Osteoblast (primary cell): Measurements from ENCODE around the gene ZSWIM3. TPM values are rescaled to one million over a fixed set of nuclear protein-coding genes. Genes with fewer than 3 reads are reported as not detected.
"Not testable (repeated sequence)": the region's sequence is repeated elsewhere in the genome, so short reads cannot be mapped to it uniquely, and the experiment has no call there.

Experiments used
- DNase-seq: peaks from one replicate; pipeline ENCODE4 v3.0.0; 2011; ENCODE audit warnings: low spot score, mixed read lengths; ENCODE audit not compliant: insufficient read length; ENCODE audit errors: missing footprints
- H2AFZ ChIP-seq: 2 replicates; pipeline ENCODE4 v1.6.0; 2011; ENCODE audit warnings: mild to moderate bottlenecking, low read length
- H3K27ac ChIP-seq: 2 replicates; pipeline ENCODE4 v1.5.1; 2011; ENCODE audit warnings: mild to moderate bottlenecking, low read depth, low read length, moderate library complexity
- H3K27me3 ChIP-seq: 2 replicates; pipeline ENCODE4 v1.6.0; 2012; ENCODE audit warnings: mild to moderate bottlenecking, control low read depth, inconsistent platforms, low read length, moderate library complexity; ENCODE audit not compliant: insufficient read depth
- H3K36me3 ChIP-seq: 2 replicates; pipeline ENCODE4 v1.5.1; 2011; ENCODE audit warnings: mild to moderate bottlenecking, low read length, control low read depth, moderate library complexity; ENCODE audit not compliant: insufficient read depth
- H3K4me1 ChIP-seq: 2 replicates; pipeline ENCODE4 v1.5.1; 2011; ENCODE audit warnings: mild to moderate bottlenecking, low read length, control low read depth, moderate library complexity; ENCODE audit not compliant: insufficient read depth
- H3K4me2 ChIP-seq: 2 replicates; pipeline ENCODE4 v1.6.0; 2011; ENCODE audit warnings: mild to moderate bottlenecking, low read length; ENCODE audit not compliant: insufficient read depth
- H3K4me3 ChIP-seq: fragments of 200-600 bp; sonication (generic); 3 replicates; pipeline ENCODE4 v1.5.1; 2012; ENCODE audit warnings: mild to moderate bottlenecking, low read length, inconsistent platforms; ENCODE audit not compliant: insufficient read depth
- H3K79me2 ChIP-seq: 2 replicates; pipeline ENCODE4 v1.6.0; 2012; ENCODE audit warnings: mild to moderate bottlenecking, low read length, control low read depth, inconsistent platforms; ENCODE audit not compliant: insufficient read depth
- H3K9me3 ChIP-seq: 2 replicates; pipeline ENCODE4 v1.5.1; 2011; ENCODE audit warnings: low read depth, low read length, control low read depth
- H4K20me1 ChIP-seq: 2 replicates; pipeline ENCODE4 v1.6.0; 2012; ENCODE audit warnings: mild to moderate bottlenecking, low read length, control low read depth; ENCODE audit not compliant: insufficient read depth
- total RNA-seq: library from RNA; depleted of rRNA; stranded (reverse); fragments of >200 nt; gene quantifications from 2 replicates; pipeline ENCODE4 v1.2.3, GENCODE V29; 2012
- TF ChIP-seq, protein P1 (sequence below): IDR thresholded peaks from 2 replicates; pipeline ENCODE4 v1.5.1; 2011; ENCODE audit warnings: mild to moderate bottlenecking, low read depth, low read length, moderate library complexity; ENCODE audit errors: extremely low read depth

Gene ZSWIM3
- total RNA-seq, 1 donor: 4.7 TPM

DNA sequence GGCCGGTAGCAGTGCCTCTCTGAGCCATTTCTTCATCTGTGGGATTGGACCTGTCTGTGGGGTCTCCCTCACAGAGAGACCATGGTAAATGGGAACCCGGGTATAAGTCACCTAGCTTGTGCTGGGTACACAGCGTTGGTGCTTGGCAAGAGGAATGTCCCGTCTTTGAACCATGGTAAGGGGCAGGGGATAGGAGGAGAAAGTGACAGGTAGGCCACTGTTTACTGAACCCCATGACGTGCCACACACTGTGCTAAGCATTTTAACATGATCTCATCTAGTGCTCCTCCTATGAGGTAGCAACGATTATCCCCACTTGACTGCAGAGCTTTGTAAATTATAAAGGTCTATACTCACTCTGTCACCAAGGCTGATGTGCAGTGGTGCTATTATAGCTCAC lies 29.7 kb upstream of the ZSWIM3 start:
- peaks cover 10% of the 10 kb centered on the region for H3K27me3 ChIP-seq
- H3K27ac ChIP-seq: no peak overlapping the region
- no peak overlapping the region for H2AFZ ChIP-seq
- TF ChIP-seq, protein P1, sequence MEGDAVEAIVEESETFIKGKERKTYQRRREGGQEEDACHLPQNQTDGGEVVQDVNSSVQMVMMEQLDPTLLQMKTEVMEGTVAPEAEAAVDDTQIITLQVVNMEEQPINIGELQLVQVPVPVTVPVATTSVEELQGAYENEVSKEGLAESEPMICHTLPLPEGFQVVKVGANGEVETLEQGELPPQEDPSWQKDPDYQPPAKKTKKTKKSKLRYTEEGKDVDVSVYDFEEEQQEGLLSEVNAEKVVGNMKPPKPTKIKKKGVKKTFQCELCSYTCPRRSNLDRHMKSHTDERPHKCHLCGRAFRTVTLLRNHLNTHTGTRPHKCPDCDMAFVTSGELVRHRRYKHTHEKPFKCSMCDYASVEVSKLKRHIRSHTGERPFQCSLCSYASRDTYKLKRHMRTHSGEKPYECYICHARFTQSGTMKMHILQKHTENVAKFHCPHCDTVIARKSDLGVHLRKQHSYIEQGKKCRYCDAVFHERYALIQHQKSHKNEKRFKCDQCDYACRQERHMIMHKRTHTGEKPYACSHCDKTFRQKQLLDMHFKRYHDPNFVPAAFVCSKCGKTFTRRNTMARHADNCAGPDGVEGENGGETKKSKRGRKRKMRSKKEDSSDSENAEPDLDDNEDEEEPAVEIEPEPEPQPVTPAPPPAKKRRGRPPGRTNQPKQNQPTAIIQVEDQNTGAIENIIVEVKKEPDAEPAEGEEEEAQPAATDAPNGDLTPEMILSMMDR: no peak
- H3K4me1 ChIP-seq: peaks cover 22% of the 10 kb centered on the region
- no peaks in the 10 kb centered on the region for H3K9me3 ChIP-seq
- DNase-seq: no peak
- H3K36me3 ChIP-seq: no peaks in the 10 kb centered on the region
- no peaks in the 10 kb centered on the region for H4K20me1 ChIP-seq
- H3K79me2 ChIP-seq: no peaks in the 10 kb centered on the region
- H3K4me2 ChIP-seq: no peak overlapping the region
- H3K4me3 ChIP-seq: no peak overlapping the region

DNA sequence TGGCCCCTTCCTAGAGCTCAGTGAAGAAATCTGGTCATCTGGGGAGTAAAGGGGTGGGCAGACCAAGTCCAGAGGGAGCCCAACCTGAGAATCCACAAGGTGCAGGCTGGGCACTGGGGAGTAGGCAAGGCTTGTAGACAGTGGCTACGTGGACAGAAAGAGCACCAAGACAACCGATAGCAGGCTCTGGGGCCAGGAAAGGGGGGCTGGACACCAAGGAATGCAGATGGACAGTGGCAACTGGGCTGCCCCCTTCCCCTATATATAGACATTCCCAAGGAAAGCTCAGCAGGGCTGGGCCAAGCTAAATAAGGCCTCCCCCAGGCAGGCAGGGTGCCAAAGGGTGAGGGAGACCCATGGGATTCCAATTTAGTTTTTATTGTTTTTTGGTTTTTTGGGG lies 28.8 kb upstream of the ZSWIM3 start:
- Histone ChIP-seq H2AFZ (no peak overlapping the region), H3K9me3 (no peaks in the 10 kb centered on the region), H4K20me1 (no peaks in the 10 kb centered on the region), H3K4me3 (no peak overlapping the region), H3K27me3 (peaks cover 3% of the 10 kb centered on the region), H3K27ac (peak overlapping the region; percentile 74), H3K79me2 (no peaks in the 10 kb centered on the region), H3K4me1 (peaks cover 28% of the 10 kb centered on the region), H3K36me3 (no peaks in the 10 kb centered on the region), H3K4me2 (peak overlapping the region; percentile 27)
- TF ChIP-seq, protein P1: no peak
- DNase-seq: peak; percentile 93

DNA sequence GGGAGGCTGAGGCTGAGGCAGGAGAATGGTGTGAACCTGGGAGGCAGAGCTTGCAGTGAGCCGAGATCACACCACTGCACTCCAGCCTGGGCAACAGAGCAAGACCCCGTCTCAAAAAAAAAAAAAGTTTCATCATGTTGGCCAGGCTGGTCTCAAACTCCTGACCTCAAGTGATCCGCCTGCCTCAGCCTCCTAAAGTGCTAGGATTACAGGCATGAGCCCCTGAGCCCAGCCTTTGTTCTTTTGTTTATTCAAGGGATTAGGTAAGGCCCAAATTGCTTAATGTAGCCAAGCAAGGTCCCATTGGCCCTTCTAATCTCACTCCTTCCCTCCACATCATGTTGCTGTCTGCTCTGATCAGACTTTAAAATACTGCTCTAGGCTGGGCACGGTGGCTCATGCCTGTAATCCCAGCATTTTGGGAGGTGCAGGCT lies 27.7 kb upstream of the ZSWIM3 start:
- H3K36me3 ChIP-seq, H3K4me3 ChIP-seq, H3K27ac ChIP-seq, DNase-seq, H3K79me2 ChIP-seq, H3K27me3 ChIP-seq, H3K4me2 ChIP-seq, H3K9me3 ChIP-seq, H4K20me1 ChIP-seq, H2AFZ ChIP-seq: not testable (repeated sequence)
- peaks cover 35% of the 10 kb centered on the region for H3K4me1 ChIP-seq

DNA sequence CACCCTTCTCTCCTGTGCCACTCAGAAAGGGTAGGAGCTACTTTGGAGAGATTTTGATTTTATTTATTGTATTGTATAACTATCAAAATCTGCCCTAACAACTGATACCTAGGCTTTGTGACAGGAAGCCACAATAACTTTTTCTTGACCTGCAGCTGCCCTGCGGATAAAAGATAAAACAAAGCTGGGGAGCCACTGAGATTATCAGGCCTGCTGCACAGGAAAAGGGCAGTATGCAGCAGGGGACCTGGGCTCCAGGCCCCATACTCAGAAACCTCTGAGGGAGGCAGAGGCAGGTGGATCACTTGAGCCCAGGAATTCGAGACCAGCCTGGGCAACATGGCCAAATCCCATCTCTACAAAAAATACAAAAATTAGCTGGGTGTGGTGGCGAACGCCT lies 24.8 kb upstream of the ZSWIM3 start:
- Histone ChIP-seq H3K4me1 (peaks cover 41% of the 10 kb centered on the region), H3K27ac (peak overlapping the region; percentile 69), H3K4me2 (peak overlapping the region; percentile 96), H2AFZ (no peak overlapping the region), H3K9me3 (no peaks in the 10 kb centered on the region), H3K4me3 (no peak overlapping the region), H3K27me3 (no peaks in the 10 kb centered on the region), H4K20me1 (peaks cover 11% of the 10 kb centered on the region), H3K36me3 (peaks cover 6% of the 10 kb centered on the region), H3K79me2 (peaks cover 21% of the 10 kb centered on the region)
- DNase-seq: no peak
- TF ChIP-seq, protein P1: no peak
